CD1c-positive myeloid dendritic cell (primary cell): ENCODE measurements around the gene AARS1.
"Not testable (repeated sequence)": the region's sequence is repeated elsewhere in the genome, so short reads cannot be mapped to it uniquely, and the experiment has no call there.

Experiments
- DNase-seq: peaks from one replicate; pipeline ENCODE4 v3.0.0-alpha.2; 2016; ENCODE audit errors: extremely low spot score

The AARS1 gene

GRCh38 chr16:70271696-70272095 is 17.6 kb downstream of the AARS1 start:
- no peak for DNase-seq

- DNase-seq, result no peak
Measured at GRCh38 chr16:70270176-70270575, 19.1 kb downstream of the AARS1 start.

GRCh38 chr16:70269471-70269870 is 19.8 kb downstream of the AARS1 start:
- DNase-seq, result no peak

- DNase-seq, result not testable (repeated sequence)
Measured at GRCh38 chr16:70267922-70268321, 21.4 kb downstream of the AARS1 start.

GRCh38 chr16:70267516-70267915 is 21.8 kb downstream of the AARS1 start:
- DNase-seq, result peak; percentile 54

GRCh38 chr16:70259903-70260302 is 29.4 kb downstream of the AARS1 start:
- DNase-seq, result not testable (repeated sequence)

GRCh38 chr16:70258946-70259345 is 30.4 kb downstream of the AARS1 start:
- DNase-seq, result no peak

GRCh38 chr16:70258065-70258464 is 31.2 kb downstream of the AARS1 start:
- no peak for DNase-seq

- no peak for DNase-seq
Measured at GRCh38 chr16:70257391-70257790, 31.9 kb downstream of the AARS1 start.

- DNase-seq, result no peak
Measured at GRCh38 chr16:70255574-70255973, 33.7 kb downstream of the AARS1 start.

GRCh38 chr16:70254965-70255286 is 34.4 kb downstream of the AARS1 start:
- DNase-seq, result no peak

GRCh38 chr16:70254180-70254964 is 34.9 kb downstream of the AARS1 start:
- DNase-seq, result no peak

GRCh38 chr16:70253291-70254106 is 35.8 kb downstream of the AARS1 start:
- DNase-seq, result peak; percentile 48

GRCh38 chr16:70252355-70252988 is 36.8 kb downstream of the AARS1 start:
- DNase-seq, result no peak

GRCh38 chr16:70251629-70252354 is 37.5 kb downstream of the AARS1 start, which contains the start of gene EXOSC6:
TSS of gene EXOSC6 (minus strand) at chr16:70251940. CDS start at chr16:70251900, 40 bp downstream.
- peak; percentile 97 for DNase-seq

GRCh38 chr16:70250748-70251628 is 38.3 kb downstream of the AARS1 start:
- peak; percentile 61 for DNase-seq

GRCh38 chr16:70249697-70250096 is 39.6 kb downstream of the AARS1 start:
- not testable (repeated sequence) for DNase-seq

- peak; percentile 22 for DNase-seq
Measured at GRCh38 chr16:70238773-70239172, 50.5 kb downstream of the AARS1 start.

GRCh38 chr16:70231831-70232230 is 57.5 kb downstream of the AARS1 start:
- DNase-seq, result not testable (repeated sequence)

- not testable (repeated sequence) for DNase-seq
Measured at GRCh38 chr16:70226024-70226423, 63.3 kb downstream of the AARS1 start.

- not testable (repeated sequence) for DNase-seq
Measured at GRCh38 chr16:70225430-70225829, 63.9 kb downstream of the AARS1 start.
